ENCODE data around the gene PTDSS2. TPM values are rescaled to one million over a fixed set of nuclear protein-coding genes. Genes with fewer than 3 reads are reported as not detected.

Gene PTDSS2
- total and polyA plus RNA-seq, 10 of the 15 experiments (the other 5 are each of a cell fraction or from before 2014, with no cell fraction given): 0.39 to 21.1 (median 10.8) TPM

DNA sequence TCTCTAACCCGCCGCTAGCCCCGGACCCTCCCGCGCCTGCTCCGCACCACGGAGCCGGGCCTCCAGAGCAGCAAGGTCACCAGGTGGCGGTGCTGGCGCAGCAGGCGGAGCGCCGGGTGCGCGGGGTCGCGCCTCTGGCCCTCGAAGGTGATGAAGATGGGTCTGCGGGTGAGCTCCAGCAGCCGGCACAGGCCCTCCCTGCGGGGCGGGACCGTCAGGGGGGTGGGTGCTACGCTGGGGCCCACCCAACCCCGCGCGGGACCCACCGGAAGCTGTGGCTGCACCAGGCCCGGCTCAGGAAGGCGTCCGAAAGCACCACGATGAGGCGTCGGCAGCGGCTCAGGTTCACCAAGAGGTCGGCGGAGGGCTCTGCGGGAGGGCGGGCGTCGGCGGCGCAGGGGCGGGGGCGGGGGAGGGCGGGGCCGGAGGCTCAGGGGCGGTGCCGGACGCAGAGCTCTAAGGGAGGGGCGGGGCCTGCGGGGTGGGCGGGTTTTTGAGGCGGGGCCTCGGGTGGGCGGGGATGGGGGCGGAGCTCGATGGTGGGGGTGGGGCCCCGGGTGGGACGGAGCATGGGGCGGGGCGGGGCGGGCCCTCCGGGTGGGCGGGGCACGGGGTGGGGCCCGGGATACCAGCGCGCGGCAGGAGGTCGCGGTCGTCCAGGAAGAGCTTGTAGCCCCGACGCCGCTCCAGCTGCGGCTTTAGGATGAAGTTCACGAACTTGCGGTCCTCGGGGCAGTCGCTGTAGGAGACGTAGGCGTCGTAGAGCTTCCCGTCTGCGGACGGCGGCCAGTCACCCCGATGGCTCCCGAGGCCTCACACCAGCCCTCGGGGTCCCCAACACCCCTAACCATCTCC lies 43.1 kb upstream of the PTDSS2 start (continued):
- TF ChIP-seq, protein P1, sequence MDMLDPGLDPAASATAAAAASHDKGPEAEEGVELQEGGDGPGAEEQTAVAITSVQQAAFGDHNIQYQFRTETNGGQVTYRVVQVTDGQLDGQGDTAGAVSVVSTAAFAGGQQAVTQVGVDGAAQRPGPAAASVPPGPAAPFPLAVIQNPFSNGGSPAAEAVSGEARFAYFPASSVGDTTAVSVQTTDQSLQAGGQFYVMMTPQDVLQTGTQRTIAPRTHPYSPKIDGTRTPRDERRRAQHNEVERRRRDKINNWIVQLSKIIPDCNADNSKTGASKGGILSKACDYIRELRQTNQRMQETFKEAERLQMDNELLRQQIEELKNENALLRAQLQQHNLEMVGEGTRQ (IDR thresholded peaks at IDR 0.05; ENCODE audit: borderline replicate concordance, low read depth, low read length): no peak
- TF ChIP-seq, protein P2, sequence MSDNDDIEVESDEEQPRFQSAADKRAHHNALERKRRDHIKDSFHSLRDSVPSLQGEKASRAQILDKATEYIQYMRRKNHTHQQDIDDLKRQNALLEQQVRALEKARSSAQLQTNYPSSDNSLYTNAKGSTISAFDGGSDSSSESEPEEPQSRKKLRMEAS (IDR thresholded peaks at IDR 0.05; ENCODE audit: low read depth, low read length): no peak; the same call in 1 of the 2 replicates
- TF ChIP-seq, protein P3, sequence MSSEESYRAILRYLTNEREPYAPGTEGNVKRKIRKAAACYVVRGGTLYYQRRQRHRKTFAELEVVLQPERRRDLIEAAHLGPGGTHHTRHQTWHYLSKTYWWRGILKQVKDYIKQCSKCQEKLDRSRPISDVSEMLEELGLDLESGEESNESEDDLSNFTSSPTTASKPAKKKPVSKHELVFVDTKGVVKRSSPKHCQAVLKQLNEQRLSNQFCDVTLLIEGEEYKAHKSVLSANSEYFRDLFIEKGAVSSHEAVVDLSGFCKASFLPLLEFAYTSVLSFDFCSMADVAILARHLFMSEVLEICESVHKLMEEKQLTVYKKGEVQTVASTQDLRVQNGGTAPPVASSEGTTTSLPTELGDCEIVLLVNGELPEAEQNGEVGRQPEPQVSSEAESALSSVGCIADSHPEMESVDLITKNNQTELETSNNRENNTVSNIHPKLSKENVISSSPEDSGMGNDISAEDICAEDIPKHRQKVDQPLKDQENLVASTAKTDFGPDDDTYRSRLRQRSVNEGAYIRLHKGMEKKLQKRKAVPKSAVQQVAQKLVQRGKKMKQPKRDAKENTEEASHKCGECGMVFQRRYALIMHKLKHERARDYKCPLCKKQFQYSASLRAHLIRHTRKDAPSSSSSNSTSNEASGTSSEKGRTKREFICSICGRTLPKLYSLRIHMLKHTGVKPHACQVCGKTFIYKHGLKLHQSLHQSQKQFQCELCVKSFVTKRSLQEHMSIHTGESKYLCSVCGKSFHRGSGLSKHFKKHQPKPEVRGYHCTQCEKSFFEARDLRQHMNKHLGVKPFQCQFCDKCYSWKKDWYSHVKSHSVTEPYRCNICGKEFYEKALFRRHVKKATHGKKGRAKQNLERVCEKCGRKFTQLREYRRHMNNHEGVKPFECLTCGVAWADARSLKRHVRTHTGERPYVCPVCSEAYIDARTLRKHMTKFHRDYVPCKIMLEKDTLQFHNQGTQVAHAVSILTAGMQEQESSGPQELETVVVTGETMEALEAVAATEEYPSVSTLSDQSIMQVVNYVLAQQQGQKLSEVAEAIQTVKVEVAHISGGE (CRISPR knock-in tag; IDR thresholded peaks at IDR 0.05): no peak
- TF ChIP-seq EZH2 (IDR thresholded peaks at IDR 0.05; ENCODE audit: borderline replicate concordance, control insufficient read depth, low read depth, low read length): no peak
- no peak for TF ChIP-seq ZNF384 (IDR thresholded peaks at IDR 0.05; ENCODE audit: borderline replicate concordance, low read depth, low read length)
- no peak for TF ChIP-seq BACH1 (IDR thresholded peaks at IDR 0.05; ENCODE audit: borderline replicate concordance)
- no peak for TF ChIP-seq SUPT20H (IDR thresholded peaks at IDR 0.05; ENCODE audit: borderline replicate concordance, control insufficient read depth, low read depth, low read length)
- TF ChIP-seq CREB1 (IDR thresholded peaks at IDR 0.05; ENCODE audit: low read depth): no peak
- no peak for TF ChIP-seq CEBPB (IDR thresholded peaks at IDR 0.05; ENCODE audit: borderline replicate concordance in 1 of 2, low read depth in 2 of 2, low read length in 2 of 2)
- no peak for TF ChIP-seq MEF2A (IDR thresholded peaks at IDR 0.05; ENCODE audit: insufficient read depth, low read depth, low read length)
- TF ChIP-seq SREBF2 (IDR thresholded peaks at IDR 0.05; ENCODE audit: low read length): no peak
- TF ChIP-seq PAX5 (IDR thresholded peaks at IDR 0.05; ENCODE audit: borderline replicate concordance, low read depth, low read length): no peak
- 0 out of 2 replicates have a peak, but pooled peaks have one; percentile 13 for TF ChIP-seq YY1 (IDR thresholded peaks at IDR 0.05; ENCODE audit: low read depth, low read length)
- no peak for TF ChIP-seq CHD1 (IDR thresholded peaks at IDR 0.05; ENCODE audit: low read depth, low read length)
- TF ChIP-seq, protein P4, sequence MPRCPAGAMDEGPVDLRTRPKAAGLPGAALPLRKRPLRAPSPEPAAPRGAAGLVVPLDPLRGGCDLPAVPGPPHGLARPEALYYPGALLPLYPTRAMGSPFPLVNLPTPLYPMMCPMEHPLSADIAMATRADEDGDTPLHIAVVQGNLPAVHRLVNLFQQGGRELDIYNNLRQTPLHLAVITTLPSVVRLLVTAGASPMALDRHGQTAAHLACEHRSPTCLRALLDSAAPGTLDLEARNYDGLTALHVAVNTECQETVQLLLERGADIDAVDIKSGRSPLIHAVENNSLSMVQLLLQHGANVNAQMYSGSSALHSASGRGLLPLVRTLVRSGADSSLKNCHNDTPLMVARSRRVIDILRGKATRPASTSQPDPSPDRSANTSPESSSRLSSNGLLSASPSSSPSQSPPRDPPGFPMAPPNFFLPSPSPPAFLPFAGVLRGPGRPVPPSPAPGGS (IDR thresholded peaks at IDR 0.05; ENCODE audit: borderline replicate concordance, insufficient read depth, low read depth, low read length, poor library complexity, severe bottlenecking): no peak
- no peak for TF ChIP-seq CHD2 (IDR thresholded peaks at IDR 0.05; ENCODE audit: borderline replicate concordance, low read depth, low read length)
- TF ChIP-seq PAX8 (IDR thresholded peaks at IDR 0.05): no peak
- TF ChIP-seq MTA3 (IDR thresholded peaks at IDR 0.05; ENCODE audit: borderline replicate concordance, low read length): no peak
- 0 out of 2 replicates have a peak, but pooled peaks have one; percentile 37 for TF ChIP-seq SMARCA5 (IDR thresholded peaks at IDR 0.05)
- TF ChIP-seq GATAD2B (conservative IDR thresholded peaks at IDR 0.05; ENCODE audit: low read depth): peak; percentile 84; the same call in 1 of the 2 replicates
- TF ChIP-seq RFX5 (IDR thresholded peaks at IDR 0.05; ENCODE audit: low read depth, low read length): no peak

Measured in GM12878 (cell line).